HG03025 (cell line): ENCODE data around the gene PANX1.
A peak's percentile ranks its signal among the peaks of the same experiment; 100 is the strongest.

Experiments
- ATAC-seq: cut with Tn5 transposase; IDR thresholded peaks from one replicate; pipeline ENCODE4 v1.9.1; 2021; ENCODE audit warnings: mild to moderate bottlenecking, moderate library complexity; ENCODE audit not compliant: unreplicated experiment, low FRiP score

PANX1 gene

DNA sequence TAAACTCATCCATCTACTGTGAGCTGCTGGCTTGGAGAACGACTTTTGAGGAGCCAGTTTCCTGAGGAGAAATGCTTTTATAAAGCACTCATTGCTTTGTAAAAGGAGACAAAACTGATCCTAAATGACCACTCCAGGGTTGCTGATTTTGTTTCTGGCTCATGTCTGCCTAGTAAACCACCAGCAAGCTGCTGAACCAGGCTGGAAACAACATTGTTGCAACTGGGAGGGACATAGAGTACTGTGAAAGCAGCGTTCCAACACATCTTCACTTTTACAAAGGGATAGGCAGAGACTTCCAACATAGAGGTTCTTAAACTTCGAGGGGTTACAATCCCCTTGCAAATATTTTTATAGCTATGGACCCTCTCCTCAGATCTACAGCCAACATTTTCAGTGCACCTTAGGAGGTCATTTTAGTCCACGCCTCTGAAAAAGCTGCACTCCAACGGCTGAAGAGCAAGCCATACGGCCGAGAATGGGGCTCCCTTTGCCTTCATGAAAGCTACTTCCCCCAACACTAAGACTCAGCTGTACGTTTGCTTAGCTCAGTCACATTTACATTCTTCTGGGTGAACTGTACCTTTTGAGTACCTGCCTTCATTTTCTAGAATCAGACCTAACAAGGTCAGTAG, 54.7 kb downstream of the PANX1 start:
- ATAC-seq = no peak

DNA sequence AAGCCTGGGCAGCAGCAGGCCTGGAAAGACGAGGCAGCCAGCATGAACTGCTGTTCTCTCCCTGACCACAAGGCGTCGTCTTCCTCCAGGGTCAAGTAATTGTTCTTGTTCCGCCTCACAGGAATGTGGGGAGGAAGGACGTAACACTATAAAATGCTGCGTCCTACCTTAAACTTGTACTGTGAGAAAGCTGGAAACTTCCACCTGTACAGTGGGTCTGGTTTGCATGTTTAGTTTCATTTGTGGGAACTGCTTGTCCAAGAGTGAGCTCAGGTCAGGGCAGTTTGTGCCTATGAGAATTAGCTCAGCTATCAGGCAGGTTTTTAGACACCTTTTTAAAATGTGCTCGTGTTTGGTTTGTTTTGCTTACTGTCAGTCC, 55.2 kb downstream of the PANX1 start:
- peak; percentile 72 for ATAC-seq

DNA sequence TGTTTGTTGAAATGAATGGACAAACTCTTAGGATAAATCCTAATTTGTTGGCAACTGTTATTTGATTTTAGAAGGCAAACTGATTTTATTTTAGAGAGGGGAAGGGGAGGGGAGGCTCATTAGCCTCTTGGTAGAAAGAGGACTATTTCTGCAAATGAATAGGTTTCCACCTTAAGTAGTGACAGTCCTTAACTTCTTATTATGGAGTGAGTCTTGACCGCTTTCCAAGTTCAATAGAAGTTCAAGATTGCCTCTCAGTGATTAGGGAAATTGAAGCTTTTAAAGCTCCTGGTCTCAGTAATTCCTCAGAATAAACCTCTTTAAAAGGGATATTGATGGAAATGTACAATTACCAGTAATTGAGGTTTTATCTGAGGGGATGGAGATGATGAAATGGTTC, 55.7 kb downstream of the PANX1 start:
- ATAC-seq = no peak

DNA sequence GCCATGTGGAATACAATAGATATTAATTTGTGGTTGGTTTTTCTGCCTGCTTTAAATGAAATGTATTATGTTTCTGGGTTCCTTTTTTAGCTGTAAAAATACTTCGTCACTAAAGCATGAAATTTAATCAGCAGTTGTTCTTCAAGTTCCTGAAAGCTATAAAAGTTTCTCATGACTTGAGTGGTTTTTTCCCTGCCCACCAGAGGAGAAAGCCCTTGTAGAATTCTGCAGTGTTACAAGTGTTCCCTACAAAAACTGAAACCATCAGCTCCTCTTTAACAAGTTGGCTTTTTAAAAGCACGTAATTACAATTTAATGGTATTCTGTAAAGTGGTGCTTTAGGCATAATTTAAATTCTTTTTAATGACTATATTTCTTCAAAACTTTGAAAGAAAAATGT, 56.2 kb downstream of the PANX1 start:
- ATAC-seq = no peak

DNA sequence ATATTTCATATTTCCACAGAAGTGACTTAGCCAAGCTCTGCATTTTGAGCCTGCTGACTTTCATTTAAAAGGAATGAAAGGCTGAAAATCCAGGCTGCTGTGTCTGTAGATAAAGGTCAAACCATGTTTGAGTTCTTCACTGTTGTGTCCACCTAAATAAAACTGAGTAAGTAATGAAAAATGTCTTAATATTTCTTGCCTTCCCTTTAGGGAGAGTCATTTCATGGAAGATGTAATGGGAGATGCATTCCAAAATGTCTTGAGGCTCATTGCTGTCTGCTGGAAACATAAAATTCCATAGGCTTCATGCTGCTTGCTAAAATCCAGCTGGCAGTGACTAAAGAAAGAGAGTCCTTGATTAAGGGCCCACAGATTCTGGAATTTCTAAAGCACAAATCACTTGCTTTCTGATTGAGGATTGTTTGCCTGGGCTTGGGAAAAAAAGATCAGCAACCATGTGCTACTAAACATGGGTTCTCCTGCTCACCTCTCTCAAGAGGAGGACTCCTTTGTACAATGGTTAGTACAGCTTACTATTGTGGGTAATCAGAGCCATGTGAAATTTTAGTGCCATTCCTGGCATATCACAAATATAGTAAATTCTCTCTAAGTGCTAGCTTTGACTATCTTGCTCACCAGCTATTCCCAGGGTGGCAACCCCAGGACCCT, 56.9 kb downstream of the PANX1 start:
- no peak for ATAC-seq

DNA sequence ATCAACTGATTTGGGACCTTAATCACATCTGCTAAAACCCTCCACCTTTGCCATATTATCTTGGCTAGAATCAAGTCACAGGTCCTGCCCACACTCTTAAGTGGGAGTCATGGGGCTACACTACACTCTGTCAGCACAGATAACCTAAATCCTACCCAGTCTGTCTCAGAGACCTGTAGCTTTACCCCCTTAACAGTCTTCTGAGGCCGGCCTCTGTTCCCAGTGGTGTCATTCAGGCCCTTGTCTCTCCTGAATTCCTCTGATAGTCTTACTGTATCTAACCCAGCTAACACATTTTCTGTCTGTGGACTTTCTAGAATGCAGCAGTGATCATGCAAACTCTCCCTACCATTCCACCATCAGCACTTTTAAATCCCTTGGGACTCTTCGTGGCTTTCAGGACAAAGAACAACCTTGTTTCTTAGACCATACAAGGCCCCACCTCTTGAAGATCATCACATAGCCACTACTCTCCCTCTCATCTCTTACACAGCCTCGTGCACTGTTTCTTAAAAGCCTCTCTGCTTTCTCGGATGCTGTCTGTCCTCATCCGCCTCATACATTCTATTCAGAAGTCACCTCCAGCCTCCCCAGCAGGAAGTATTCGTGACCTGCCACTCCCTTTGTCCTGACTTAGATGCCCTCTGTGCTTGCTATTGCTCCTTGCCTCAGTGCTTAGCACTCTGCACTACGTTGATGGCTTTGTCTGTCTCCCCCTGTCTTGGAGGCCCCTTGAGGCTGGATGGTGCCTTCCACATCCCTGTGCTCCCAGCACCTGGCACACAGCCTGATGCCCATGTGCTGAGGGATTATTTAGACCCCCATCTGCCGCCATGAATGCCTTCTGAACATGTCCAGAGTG, 57.9 kb downstream of the PANX1 start:
- no peak for ATAC-seq

DNA sequence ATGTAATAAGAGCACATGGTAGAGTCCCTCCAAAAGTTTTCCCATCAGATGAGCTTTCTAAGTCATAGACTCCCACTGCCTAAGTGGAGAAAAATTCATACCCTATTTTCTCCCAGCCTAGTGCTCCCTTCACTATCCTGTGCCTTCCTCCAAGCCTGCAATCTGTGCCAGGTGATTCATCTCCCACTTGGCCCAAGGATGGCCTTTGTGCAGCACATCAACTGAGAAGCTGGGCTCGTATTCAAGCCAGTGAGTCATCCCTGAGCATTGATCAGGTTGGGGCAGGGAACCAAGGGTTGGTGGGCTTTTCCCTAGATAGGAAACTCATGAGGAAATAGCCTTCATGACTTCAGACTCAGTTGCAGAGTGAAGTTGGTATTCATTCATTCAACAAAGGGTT, 64.6 kb downstream of the PANX1 start:
- ATAC-seq = no peak

DNA sequence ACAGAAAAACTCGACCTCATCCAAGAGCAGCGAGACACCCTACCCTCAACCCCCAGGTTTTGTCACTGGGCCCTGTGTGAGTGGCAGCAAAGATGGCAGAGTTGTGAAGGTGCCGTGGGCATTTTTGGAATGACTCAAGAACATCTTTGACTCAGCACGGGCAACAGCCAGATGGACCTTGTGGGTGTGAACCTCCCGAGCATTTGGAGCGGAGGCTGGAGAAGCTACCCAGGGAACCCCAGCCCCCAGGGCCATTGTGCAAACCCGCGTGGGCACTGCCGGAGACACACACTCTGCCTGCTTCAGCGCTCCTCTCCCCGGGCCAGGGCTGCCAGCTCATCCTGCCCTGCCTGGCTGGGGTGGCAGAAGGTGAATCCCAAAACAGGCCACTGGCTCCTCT, 66.1 kb downstream of the PANX1 start:
- ATAC-seq = no peak

DNA sequence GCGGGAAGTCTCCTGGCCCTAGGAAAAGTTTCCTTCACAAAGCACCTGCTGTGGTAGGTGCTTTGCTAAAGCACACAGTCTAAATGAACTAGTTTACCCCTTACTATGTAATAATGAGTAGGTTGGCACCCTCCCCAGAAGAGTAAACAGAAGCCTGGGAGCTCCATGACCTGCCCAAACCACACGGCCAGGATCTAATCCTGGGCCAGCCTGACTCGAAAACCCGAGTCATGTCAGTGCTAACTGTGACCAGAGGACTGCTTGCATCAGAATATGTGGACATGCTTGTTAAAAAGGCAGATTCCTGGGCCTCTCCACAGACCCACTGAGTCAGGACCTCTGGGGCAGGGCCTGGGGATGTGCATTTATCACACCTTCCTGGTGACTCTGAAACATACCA, 67.7 kb downstream of the PANX1 start:
- ATAC-seq = no peak

DNA sequence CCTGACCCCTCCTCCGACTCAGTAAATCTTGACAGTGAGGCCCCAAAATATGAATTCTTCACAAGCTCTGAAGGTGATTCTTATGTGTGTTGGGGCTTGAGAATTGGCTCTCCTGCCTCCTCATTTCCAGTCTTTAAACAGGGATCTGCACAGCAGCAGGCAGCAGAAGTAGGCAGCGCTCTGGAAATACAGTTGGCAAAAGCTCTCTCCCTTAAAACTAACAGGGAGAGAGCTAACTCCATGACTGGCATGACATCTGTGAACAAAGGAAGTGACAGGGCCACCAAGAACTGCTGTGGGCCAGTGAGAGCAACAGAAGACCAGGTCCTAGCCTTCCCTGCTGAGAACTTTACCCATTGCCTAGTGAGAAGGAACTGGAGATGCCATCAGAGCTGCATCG, 70.1 kb downstream of the PANX1 start:
- ATAC-seq = no peak

DNA sequence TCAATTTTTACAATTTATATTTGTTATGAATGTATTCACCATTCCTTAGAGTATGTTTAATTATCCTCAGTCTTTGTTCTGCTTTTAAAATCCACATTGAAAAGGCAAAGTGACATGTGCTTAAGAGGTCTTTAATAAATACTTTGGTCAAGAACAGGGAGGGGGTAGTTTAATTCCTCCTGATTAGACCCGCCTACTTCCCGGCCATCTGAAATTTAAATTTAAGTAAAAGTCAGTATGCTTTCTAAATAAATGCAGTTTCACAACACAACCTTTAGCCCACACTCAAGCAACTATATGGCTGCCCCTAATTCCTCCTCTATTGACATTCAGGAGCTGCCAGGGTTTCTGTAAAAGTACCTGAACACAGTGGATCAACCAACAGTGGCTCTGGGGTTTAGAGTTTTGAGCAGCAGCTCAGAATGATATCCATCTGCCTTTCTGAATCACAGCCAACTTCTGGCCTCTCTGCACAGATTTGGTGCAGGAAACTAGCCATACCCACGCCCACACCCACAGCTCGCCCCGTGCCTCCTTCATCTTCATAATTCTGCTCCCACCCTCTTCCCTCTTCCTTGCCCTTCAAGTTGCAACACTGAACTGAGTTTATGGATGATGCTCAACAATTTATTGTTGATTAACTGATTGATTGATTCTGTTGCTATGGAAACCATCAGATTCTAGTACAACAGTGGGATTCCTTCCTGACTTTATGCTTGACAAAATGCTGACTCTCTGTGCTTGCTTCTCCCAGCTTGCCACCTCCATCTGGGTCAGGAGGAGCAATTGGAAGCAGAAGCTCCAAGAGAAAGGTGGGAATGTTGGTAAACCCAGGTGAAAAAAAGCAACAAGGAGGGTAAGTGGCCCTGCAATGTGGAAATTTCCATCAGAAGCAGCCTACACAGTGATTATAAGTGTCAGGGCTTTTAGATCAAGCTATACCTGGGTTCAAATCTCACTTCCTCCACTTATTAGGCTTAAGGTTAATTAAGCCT, 70.8 kb downstream of the PANX1 start:
- ATAC-seq = no peak

DNA sequence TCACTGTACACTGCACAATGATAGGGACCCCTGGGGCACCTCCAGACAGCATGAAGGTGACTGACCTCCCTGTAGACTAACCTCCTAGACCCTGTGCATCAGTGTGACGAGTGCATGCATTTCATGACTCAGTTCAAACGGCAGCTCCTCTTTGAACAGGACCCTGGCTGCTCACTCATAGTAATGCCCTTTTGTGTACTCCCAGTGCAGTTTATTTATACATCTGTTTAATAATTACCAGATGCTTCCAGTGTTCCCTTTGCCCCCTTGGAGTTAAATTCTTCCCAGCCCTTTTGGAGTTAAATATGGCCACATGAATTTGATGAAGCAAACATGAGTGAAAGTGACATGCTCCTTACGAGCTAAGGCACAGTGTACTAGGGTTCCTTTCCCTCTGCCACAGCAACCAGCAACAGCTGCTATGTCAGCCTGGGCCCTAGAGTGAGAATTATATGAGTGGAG, 72.4 kb downstream of the PANX1 start:
- no peak for ATAC-seq

DNA sequence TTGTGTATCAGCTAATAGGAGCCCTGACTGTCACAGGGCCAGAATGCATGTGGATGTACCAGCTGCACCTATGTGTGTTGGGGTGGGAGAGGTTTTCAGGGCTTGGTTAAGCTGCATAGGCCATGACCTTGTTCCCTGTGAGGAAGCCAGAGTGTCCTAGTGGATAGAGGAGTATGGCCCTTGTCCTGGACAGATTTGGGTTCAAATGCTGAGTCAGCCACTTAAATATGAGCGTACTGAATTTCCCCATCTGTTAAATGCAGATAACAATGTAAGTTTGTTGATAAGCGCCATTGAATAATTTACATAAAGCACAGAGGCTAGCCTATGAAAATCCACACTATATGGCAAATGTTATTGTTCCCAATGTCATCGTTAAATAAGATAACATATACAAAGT, 74.4 kb downstream of the PANX1 start:
- ATAC-seq = no peak

DNA sequence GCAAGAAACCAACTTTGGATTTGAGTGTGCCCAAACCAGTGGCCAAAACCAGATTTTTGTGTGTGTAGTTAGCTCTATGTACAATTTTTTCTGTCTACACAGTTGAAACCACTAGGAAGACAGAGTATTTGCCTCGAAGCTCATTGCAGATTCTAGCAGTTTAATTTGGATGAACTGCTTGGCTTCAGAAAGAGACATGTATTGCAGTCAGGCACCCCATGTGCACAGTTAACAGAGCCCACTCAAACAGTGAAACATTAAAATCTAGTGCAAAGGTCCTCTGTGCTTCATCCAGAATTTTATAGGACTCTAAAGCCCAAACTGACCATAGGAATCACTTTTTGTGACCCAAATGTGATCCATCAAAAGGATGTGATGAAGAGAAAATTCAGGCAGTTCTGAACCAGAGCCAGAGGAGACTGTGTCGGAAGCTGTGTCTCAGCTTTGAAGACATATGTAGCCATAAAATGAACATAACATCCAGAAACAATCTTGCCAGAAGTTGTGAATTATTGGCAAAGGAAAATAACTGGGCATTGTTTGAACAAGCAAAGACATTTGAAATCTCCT, 82.7 kb downstream of the PANX1 start:
- no peak for ATAC-seq

DNA sequence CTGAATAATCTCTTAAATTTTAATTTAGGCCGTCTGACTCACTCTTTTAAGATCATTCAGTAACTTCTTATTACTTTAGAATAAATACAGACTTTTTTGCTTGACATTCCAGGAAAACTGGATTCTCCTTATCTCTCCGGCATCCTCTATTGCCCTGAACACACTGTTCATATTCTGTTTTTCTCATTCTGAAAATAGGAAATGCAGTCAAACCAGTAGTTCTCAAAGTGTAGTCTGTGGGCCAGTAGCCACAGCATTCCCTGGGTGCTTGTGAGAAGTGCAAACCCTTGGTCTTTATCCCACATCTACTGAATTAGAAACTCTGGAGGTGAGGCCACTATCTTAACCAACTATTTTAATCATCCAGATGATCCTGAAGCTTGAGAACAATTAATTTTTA, 84.3 kb downstream of the PANX1 start:
- ATAC-seq = no peak

DNA sequence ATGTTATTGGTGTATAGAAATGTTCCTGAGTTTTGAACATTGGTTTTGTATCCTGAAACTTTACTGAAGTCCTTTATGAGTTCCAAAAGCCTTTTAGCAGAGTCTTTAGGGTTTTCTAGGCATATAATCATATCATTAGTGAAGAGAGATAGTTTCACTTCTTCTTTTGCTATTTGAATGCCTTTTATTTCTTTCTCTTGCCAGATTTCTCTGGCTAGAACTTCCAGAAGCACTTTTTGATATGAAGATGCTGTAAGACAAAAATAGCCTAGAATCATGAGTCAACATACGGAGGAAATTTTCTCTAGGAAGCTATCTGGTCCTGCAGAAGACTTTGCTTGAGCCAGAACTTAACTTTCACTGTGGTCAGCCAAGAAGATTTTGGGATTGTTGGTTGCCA, 89.1 kb downstream of the PANX1 start:
- no peak for ATAC-seq

DNA sequence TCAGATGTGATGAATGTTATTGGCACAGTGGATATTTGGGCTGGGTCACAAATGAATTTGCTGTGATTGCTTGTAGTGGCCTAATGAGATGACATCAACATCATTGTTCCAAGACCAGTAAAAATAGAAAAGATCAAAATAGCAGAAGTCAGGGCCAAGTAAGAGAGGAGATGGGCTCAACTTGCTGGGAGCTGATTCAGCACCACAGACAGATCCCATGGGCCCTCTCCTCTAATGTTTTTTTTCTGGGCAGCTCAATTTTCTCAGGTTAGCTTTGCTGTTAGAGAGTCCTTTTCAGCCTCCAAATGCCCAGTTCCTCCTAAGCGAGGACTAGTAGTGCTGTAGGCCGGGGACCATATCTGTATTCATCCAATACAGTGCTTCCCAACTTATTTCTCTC, 89.7 kb downstream of the PANX1 start:
- no peak for ATAC-seq

DNA sequence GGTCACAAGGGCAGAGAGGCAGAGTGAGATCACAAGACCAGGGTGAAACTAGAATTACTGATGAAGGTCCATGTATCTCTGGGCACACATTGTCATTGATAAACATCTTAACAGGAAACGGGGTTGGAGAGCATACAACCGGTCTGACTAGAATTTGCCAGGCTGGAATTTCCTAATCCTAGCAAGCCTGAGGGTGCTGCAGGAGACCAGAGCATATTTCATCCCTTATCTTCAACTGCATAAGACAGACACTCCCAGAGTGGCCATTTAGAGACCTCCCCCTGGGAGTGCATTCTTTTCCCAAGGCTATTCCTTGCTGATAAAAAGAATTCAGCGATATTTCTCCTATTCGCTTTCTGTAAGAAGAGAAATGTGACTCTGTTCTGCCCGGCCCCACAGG, 91.1 kb downstream of the PANX1 start:
- ATAC-seq = no peak

DNA sequence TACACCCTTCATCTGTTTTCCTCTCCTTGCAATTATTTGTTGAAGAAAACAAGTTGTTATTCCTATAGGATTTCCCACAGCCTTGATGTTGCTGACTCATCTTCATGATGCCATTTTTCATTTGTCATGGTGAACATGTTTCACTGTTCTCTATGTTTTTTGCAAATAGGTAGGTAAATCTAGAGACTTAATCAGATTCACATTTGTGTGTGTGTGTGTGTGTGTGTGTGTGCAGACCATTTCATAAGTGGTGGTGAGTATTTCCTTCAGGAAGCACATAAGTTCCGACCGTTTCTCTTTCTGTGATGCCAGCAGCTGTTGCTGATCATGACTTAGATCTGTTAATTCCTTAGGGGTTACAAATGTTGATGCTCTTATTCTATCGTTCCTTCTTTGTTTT, 95.4 kb downstream of the PANX1 start:
- ATAC-seq = no peak
